GM12878 (cell line): ENCODE data around the gene C5.

Experiments used
- CHD2 ChIP-seq: IDR thresholded peaks from 2 replicates; pipeline ENCODE4 v1.6.1; 2011; ENCODE audit warnings: low read depth, low read length, improper control_type of control experiment, borderline replicate concordance
- EP300 ChIP-seq, 2 experiments: fragments of 150-350 bp in 1 of 2; IDR thresholded peaks; 2 replicates each; pipeline ENCODE4 v1.6.1; 2011 to 2012; ENCODE audit warnings: low read depth in 2 of 2, low read length in 2 of 2, borderline replicate concordance in 1 of 2, improper control_type of control experiment in 1 of 2, inconsistent platforms in 1 of 2; ENCODE audit not compliant: control insufficient read depth in 1 of 2
- ETV6 ChIP-seq, 2 experiments: fragments of 450-650 bp in 1 of 2; IDR thresholded peaks in 1 of 2; conservative IDR thresholded peaks in 1 of 2; 2 replicates each; pipeline ENCODE4 v1.6.1; 2014; ENCODE audit warnings: antibody characterized with exemption in 1 of 2, borderline replicate concordance in 1 of 2, low read depth in 1 of 2, mild to moderate bottlenecking in 1 of 2, moderate library complexity in 1 of 2
- NFIC ChIP-seq: IDR thresholded peaks from 2 replicates; pipeline ENCODE4 v1.6.1; 2012; ENCODE audit warnings: low read depth, mild to moderate bottlenecking, inconsistent platforms, low read length, moderate library complexity
- POLR2A ChIP-seq: IDR thresholded peaks from 2 replicates; pipeline ENCODE4 v1.6.1; 2011; ENCODE audit warnings: low read depth, mild to moderate bottlenecking, low read length
- SMAD1 ChIP-seq: fragments of 450-650 bp; IDR thresholded peaks from 2 replicates; pipeline ENCODE4 v1.6.1; 2018; ENCODE audit warnings: mild to moderate bottlenecking, low read depth; ENCODE audit not compliant: partially characterized antibody
- SP1 ChIP-seq: IDR thresholded peaks from one replicate; pipeline ENCODE4 v1.6.1; 2011; ENCODE audit warnings: low read depth, low read length
- TARDBP ChIP-seq: IDR thresholded peaks from 2 replicates; pipeline ENCODE4 v1.6.1; 2016; ENCODE audit warnings: borderline replicate concordance
- ZSCAN29 ChIP-seq: fragments of 450-650 bp; IDR thresholded peaks from 2 replicates; pipeline ENCODE4 v1.6.1; 2017; ENCODE audit warnings: mild to moderate bottlenecking, moderate library complexity
- TF ChIP-seq, protein P1 (sequence below): fragments of 450-650 bp; formaldehyde crosslinking; IDR thresholded peaks from 2 replicates; pipeline ENCODE4 v1.4.0; 2020; ENCODE audit warnings: mild to moderate bottlenecking, moderate library complexity
- TF ChIP-seq, protein P2 (sequence below), 3 experiments: IDR thresholded peaks in 2 of 3; conservative IDR thresholded peaks in 1 of 3; 2 replicates each; pipeline ENCODE4 v1.5.1; 2011; ENCODE audit warnings: low read depth in 3 of 3, low read length in 3 of 3, mild to moderate bottlenecking in 3 of 3, control low read depth in 2 of 3, moderate library complexity in 2 of 3, inconsistent platforms in 1 of 3, mixed read lengths in 1 of 3; ENCODE audit not compliant: control insufficient read depth in 2 of 3, insufficient read depth in 1 of 3; ENCODE audit errors: extremely low read depth in 1 of 3
- TF ChIP-seq, protein P3 (sequence below): IDR thresholded peaks from 2 replicates; pipeline ENCODE4 v1.6.1; 2012; ENCODE audit warnings: low read depth, low read length, improper control_type of control experiment

DNA sequence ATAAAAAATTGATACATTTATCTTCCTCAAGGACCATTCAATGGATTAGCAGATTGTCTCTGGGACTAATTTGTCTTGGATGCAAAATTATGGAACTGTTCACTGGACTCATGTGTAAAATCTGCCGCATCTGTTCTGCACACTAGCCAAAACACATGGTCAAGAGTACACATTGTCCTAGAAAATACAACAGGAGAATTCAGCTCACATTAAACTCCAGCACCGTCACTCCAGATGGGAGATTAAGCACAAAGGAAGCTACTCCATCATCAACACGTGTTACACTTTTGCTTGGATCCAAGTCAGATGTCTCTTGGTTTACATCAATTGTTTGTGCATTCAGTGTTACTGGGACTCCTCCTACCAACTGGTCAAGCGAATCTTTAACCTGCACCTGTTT is 28.8 kb downstream of the C5 start:
- TF ChIP-seq EP300 (IDR thresholded peaks at IDR 0.05; ENCODE audit: borderline replicate concordance in 1 of 2, control insufficient read depth in 1 of 2, low read depth in 2 of 2, low read length in 2 of 2) (no peak), ZSCAN29 (no peak), ETV6 (conservative IDR thresholded peaks at IDR 0.05 in 1 of 2, IDR thresholded peaks at IDR 0.05 in 1 of 2; ENCODE audit: borderline replicate concordance in 1 of 2, low read depth in 1 of 2) (no peak), SP1 (no peak), TARDBP (no peak), POLR2A (no peak), SMAD1 (no peak), CHD2 (no peak), NFIC (no peak)
- TF ChIP-seq, protein P1, sequence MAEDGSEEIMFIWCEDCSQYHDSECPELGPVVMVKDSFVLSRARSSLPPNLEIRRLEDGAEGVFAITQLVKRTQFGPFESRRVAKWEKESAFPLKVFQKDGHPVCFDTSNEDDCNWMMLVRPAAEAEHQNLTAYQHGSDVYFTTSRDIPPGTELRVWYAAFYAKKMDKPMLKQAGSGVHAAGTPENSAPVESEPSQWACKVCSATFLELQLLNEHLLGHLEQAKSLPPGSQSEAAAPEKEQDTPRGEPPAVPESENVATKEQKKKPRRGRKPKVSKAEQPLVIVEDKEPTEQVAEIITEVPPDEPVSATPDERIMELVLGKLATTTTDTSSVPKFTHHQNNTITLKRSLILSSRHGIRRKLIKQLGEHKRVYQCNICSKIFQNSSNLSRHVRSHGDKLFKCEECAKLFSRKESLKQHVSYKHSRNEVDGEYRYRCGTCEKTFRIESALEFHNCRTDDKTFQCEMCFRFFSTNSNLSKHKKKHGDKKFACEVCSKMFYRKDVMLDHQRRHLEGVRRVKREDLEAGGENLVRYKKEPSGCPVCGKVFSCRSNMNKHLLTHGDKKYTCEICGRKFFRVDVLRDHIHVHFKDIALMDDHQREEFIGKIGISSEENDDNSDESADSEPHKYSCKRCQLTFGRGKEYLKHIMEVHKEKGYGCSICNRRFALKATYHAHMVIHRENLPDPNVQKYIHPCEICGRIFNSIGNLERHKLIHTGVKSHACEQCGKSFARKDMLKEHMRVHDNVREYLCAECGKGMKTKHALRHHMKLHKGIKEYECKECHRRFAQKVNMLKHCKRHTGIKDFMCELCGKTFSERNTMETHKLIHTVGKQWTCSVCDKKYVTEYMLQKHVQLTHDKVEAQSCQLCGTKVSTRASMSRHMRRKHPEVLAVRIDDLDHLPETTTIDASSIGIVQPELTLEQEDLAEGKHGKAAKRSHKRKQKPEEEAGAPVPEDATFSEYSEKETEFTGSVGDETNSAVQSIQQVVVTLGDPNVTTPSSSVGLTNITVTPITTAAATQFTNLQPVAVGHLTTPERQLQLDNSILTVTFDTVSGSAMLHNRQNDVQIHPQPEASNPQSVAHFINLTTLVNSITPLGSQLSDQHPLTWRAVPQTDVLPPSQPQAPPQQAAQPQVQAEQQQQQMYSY (CRISPR knock-in tag): no peak
- TF ChIP-seq, protein P2, sequence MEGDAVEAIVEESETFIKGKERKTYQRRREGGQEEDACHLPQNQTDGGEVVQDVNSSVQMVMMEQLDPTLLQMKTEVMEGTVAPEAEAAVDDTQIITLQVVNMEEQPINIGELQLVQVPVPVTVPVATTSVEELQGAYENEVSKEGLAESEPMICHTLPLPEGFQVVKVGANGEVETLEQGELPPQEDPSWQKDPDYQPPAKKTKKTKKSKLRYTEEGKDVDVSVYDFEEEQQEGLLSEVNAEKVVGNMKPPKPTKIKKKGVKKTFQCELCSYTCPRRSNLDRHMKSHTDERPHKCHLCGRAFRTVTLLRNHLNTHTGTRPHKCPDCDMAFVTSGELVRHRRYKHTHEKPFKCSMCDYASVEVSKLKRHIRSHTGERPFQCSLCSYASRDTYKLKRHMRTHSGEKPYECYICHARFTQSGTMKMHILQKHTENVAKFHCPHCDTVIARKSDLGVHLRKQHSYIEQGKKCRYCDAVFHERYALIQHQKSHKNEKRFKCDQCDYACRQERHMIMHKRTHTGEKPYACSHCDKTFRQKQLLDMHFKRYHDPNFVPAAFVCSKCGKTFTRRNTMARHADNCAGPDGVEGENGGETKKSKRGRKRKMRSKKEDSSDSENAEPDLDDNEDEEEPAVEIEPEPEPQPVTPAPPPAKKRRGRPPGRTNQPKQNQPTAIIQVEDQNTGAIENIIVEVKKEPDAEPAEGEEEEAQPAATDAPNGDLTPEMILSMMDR (IDR thresholded peaks at IDR 0.05 in 2 of 3, conservative IDR thresholded peaks at IDR 0.05 in 1 of 3; ENCODE audit: control insufficient read depth in 2 of 3, extremely low read depth in 1 of 3, insufficient read depth in 1 of 3, low read depth in 3 of 3, low read length in 3 of 3): no peak
- TF ChIP-seq, protein P3, sequence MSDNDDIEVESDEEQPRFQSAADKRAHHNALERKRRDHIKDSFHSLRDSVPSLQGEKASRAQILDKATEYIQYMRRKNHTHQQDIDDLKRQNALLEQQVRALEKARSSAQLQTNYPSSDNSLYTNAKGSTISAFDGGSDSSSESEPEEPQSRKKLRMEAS: no peak
